ENCODE results near the gene ASPSCR1.
A peak's percentile ranks its signal among the peaks of the same experiment; 100 is the strongest.
"Not testable (repeated sequence)": the region's sequence is repeated elsewhere in the genome, so short reads cannot be mapped to it uniquely, and the experiment has no call there.

Gene ASPSCR1

GRCh38 chr17:82025401-82026107 is 48.1 kb downstream of the ASPSCR1 start:
- DNase-seq = no peak

DNA sequence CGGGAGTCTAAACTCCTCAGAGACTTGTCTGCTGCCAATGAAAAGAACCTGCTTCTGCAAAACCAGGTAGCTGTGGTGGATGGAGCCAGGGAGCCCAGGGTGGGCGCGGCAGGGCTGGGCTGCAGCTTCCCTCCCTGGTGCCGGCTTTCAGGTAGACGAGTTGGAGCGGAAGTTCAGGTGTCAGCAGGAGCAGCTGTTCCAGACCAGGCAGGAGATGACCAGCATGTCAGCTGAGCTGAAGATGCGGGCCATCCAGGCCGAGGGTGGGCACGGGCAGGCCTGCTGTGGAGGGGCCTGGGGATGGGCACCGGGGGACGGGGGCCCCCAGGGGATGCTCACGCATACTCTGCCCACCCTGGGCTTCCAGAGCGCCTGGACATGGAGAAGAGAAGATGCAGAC is 50.8 kb downstream of the ASPSCR1 start:
- DNase-seq = no peak

DNA sequence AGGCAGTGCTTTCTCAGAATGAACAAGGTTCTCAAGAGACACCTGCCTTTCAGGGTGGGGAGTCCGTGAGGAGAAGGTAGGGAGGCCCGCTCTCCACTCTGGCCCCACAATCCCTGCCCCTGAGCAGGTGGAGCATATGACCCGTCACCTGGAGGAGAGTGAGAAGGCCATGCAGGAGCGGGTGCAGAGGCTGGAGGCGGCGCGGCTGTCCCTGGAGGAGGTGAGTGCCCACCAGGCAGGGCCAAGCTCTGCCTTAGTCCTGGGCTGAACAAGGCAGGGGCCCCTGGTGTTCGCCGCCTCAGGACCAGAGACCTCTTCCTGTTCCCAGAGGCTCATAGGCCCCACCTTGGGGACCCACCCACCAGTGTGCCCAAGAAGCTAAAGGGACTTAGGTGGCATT is 51.5 kb downstream of the ASPSCR1 start:
- no peak for DNase-seq

GRCh38 chr17:82029391-82029790 is 52.0 kb downstream of the ASPSCR1 start:
- no peak for DNase-seq

DNA sequence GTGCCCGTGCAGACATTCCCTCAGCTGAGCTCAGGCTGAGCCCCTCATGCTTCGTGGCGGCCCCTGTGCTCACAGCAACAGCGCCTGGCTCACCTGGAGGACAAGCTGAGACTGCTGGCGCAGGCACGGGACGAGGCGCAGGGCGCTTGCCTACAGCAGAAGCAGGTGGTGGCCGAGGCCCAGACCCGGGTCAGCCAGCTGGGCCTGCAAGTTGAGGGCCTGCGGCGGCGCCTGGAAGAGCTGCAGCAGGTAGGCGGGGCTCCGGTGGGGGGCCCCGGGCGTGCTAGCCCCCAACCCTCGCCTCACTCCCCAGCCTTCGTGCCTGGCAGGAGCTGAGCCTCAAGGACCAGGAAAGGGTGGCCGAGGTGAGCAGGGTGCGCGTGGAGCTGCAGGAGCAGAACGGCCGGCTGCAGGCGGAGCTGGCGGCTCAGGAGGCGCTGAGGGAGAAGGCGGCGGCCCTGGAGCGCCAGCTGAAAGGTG is 52.6 kb downstream of the ASPSCR1 start:
- no peak for DNase-seq

DNA sequence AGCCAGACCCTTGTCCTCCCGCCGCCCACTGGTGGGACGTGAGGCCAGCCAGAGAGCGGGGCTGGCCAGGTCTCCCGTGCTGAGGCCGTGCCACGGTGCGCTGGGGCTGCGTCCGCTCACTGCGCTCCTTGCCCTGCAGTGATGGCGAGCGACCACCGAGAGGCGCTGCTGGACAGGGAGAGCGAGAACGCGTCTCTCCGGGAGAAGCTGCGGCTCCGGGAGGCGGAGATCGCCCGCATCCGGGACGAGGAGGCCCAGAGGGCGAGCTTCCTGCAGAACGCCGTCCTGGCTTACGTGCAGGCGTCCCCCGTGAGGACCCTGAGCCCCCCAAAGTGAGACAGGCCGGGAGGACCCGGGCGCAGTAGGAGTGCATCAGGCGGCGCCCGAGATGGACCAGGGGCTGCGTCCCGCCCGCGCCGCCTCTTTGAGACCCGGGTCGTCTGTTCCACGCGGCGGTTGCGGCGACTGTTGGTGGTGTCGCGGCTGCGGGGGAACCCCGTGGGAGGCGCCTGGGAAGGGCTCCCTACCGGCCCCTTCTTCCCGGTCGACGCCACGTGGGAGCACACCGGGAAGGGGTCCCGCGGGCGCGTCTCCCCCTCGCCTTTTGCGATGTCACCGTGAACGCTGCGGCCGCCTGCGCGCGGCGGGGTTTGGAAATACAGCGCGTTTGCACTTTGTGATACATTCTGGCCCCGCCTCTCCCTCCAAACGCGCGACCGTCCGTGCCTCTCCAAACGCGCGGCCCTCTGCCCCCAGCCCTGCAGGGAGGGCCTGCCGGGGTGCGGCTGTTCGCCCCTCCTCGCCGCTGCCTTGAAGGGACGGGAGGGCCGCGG is 53.3 kb downstream of the ASPSCR1 start:
- peak; percentile 66 for DNase-seq

DNA sequence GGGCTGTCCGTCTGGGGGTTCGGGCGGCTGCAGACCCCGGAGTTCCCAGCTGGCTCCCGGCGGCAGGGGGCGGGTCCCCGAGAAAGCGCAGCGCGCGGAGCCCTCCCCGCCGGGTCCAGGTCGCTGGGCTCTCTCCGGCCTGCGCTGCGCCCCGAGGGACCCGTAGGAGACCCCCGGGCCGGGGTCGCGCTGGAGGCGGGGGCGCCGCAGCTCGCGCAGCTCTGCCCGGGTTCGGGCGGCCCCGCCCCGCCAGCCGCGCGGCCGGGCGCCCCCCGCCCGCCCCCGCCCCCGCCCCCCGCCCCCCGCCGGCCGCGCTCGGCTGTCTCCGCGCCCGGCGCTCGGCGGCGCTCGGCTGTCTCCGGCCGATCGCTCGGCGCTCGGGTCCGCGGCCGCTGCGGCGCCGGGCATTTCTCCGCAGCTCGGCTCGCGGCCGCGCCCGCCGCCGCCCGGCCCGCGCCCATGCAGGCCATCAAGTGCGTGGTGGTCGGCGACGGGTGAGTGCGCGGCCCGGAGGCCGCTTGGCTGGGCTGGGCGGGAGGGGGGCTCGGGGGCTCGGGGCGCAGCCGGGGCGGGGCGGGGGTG is 54.0 kb downstream of the ASPSCR1 start, which contains the start of gene RAC3:
TSS of gene RAC3 (plus strand) at position 376 of the 582 bp plus-strand sequence. CDS start at position 460, 84 bp downstream.
- DNase-seq = no peak

GRCh38 chr17:82031885-82032627 is 54.6 kb downstream of the ASPSCR1 start:
- DNase-seq = peak; percentile 16

DNA sequence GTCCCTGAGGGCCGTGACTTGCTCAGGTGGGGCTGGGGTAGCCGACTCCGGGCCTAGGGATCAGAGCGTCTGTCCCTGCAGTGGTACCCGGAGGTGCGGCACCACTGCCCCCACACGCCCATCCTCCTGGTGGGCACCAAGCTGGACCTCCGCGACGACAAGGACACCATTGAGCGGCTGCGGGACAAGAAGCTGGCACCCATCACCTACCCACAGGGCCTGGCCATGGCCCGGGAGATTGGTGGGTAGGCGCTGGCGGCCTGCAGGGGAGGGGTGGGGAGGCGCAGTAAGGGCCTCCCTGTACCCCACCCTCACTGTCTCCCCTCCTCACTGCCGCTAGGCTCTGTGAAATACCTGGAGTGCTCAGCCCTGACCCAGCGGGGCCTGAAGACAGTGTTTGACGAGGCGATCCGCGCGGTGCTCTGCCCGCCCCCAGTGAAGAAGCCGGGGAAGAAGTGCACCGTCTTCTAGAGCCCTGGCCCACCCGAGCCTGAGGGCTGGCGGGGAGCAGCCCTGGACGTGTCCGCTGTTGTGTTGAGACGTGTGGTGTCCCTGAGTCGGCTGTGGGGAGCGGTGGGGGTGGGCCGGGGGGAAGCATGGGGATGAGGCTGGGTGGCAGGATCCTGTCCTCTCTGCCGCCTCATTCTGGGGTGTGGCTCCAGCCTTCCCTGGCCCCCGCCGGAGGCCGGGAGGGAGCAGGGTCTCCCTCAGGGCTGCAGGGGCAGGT is 56.1 kb downstream of the ASPSCR1 start:
- DNase-seq = no peak

- DNase-seq = no peak
Observed at GRCh38 chr17:82034371-82035011, 57.1 kb downstream of the ASPSCR1 start.

DNA sequence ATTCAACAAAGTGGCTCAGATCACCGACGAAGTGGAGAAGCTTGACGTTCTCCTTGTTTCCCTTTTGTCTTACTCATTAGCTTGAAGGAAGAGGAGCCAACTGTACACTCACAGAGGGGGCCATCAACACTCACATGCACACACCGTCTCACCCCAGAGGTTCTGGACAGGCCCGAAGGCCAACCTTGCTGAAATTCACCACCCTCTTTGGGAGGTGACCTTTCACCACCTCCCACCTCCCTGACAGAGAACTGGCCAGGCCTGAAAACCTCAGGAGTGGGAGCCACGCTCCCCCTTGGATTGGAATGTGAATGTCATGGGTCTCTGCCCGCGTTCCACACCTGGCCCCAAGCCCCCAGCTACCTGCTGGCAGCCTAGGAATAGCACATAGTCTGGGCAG is 58.1 kb downstream of the ASPSCR1 start:
- DNase-seq = no peak

GRCh38 chr17:82035956-82036633 is 58.7 kb downstream of the ASPSCR1 start:
- DNase-seq = no peak

- DNase-seq = no peak
Observed at GRCh38 chr17:82036634-82037091, 59.2 kb downstream of the ASPSCR1 start.

GRCh38 chr17:82037092-82037888 is 59.9 kb downstream of the ASPSCR1 start, which contains the start of gene DCXR:
Gene DCXR (minus strand): TSS chr17:82037697. CDS start chr17:82037682, 15 bp downstream.
- peak; percentile 97 for DNase-seq

DNA sequence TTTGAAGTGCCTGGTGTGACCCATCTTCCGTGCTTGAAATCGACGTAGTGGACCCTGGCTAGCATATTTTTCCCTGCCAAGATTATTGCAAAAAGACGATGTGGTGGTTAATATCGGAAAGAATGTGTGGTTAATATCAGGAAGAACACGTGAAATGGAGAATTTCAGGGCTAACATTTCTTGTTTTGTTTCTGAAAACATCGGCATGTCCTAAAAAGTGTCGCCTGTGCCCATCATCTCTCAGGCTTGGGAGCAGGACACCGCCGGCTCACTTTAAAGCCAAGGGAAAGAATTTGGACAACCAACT is 60.4 kb downstream of the ASPSCR1 start:
- no peak for DNase-seq

- not testable (repeated sequence) for DNase-seq
Observed at GRCh38 chr17:82038796-82039409, 61.5 kb downstream of the ASPSCR1 start.

DNA sequence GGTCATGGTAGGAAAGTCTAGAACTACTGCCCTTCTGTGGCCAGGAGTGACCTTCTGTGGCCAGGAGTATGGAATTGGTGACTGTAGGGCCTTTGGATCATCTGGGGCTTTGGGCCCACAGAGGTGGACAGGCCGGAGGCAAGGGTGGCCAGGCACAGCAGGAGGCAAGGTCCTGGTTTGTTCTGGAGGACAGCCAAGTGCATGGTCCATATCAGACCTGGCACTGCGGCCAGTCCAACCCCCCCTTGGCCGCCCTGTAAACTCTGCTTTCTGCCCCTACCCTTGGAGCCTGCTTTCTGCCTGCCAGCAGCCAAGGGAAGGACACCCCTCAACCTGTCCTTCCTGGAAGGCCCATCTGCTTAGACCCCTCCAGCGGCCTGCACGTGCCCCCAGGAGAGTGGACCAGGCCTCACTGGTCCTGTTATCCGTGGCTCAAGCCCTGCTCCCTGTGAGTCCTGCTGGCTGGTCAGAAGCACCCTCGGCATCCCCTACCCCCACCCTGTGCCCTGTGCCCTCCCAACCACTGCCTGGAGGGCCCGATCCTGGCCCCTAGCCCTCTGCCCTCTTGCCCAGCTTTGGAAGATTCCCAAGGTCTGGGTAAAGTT is 62.4 kb downstream of the ASPSCR1 start:
- no peak for DNase-seq

GRCh38 chr17:82041144-82041814 is 63.9 kb downstream of the ASPSCR1 start:
- DNase-seq = no peak

GRCh38 chr17:82042649-82043048 is 65.2 kb downstream of the ASPSCR1 start:
- no peak for DNase-seq
